MM.1S (cell line): ENCODE data around the gene WDR38.

Experiments
- CTCF ChIP-seq: fragments of 300-600 bp; sonication (generic); IDR thresholded peaks from 2 replicates; pipeline ENCODE4 v1.5.1; 2016; ENCODE audit warnings: antibody characterized with exemption, low read length, mixed read lengths
- EZH2 ChIP-seq: fragments of 300-600 bp; sonication (generic); optimal IDR thresholded peaks from 2 replicates; pipeline ENCODE3; 2017; ENCODE audit warnings: low read depth, mild to moderate bottlenecking, antibody characterized with exemption, low read length, mixed read lengths
- EZH2phosphoT487 ChIP-seq: fragments of 300-600 bp; sonication (generic); IDR thresholded peaks from 2 replicates; pipeline ENCODE4 v1.6.1; 2018; ENCODE audit warnings: antibody characterized with exemption, low read length

GRCh38 chr9:124810663-124811355 is 42.5 kb upstream of the WDR38 start:
- TF ChIP-seq EZH2: no peak
- TF ChIP-seq CTCF: no peak
- no peak for TF ChIP-seq EZH2phosphoT487
